Thyroid gland (tissue), 4 donors: Measurements from ENCODE around the gene SAE1. TPM values are rescaled to one million over a fixed set of nuclear protein-coding genes. Genes with fewer than 3 reads are reported as not detected.

ENCODE experiments used
- DNase-seq, 2 donors: peaks; one replicate each; pipeline ENCODE4 v3.0.0-alpha.2; 2019
- H3K27ac ChIP-seq, 3 donors: fragments of 200-600 bp; sonication (generic); 1 replicate in 2 of 3; 2 replicates in 1 of 3; pipeline ENCODE4 v1.5.1; 2016 to 2019; ENCODE audit warnings: mild to moderate bottlenecking in 1 of 3, moderate library complexity in 1 of 3
- H3K27me3 ChIP-seq: fragments of 200-600 bp; sonication (generic); one replicate; pipeline ENCODE4 v1.5.1; 2019
- H3K36me3 ChIP-seq, 2 donors: fragments of 200-600 bp; sonication (generic); one replicate each; pipeline ENCODE4 v1.5.1; 2016 to 2019
- H3K4me1 ChIP-seq, 2 donors: fragments of 200-600 bp; sonication (generic); one replicate each; pipeline ENCODE4 v1.5.1; 2017 to 2019
- H3K4me3 ChIP-seq, 3 donors: fragments of 200-600 bp; sonication (generic); replicated peaks in 1 of 3; 1 replicate in 2 of 3; 2 replicates in 1 of 3; pipeline ENCODE4 v1.5.1; 2016; ENCODE audit warnings: mild to moderate bottlenecking in 1 of 3
- H3K9me3 ChIP-seq: fragments of 200-600 bp; sonication (generic); one replicate; pipeline ENCODE4 v1.5.1; 2017
- POLR2A ChIP-seq, 2 donors: fragments of 450-650 bp; IDR thresholded peaks; one replicate each; pipeline ENCODE4 v1.6.1; 2017; ENCODE audit warnings: antibody characterized with exemption in 2 of 2, mild to moderate bottlenecking in 2 of 2, moderate library complexity in 1 of 2
- WGBS, 2 donors: methylation state at CpG; one replicate each; pipeline ENCODE4 v1.1.5; 2017; 5-methylcytosine and 5-hydroxymethylcytosine counted together
- intact Hi-C: fragments of 100-400 bp; cut with DNase I; formaldehyde crosslinking; loops from one replicate; pipeline ENCODE4 v1.15.1; 2023
- total RNA-seq, 4 donors: library from RNA; depleted of rRNA; stranded (reverse); fragments of >200 nt; gene quantifications; one replicate each; pipeline ENCODE4 v1.2.3, GENCODE V29; 2016
- TF ChIP-seq, protein P1 (sequence below), 6 experiments: fragments of 200-600 bp in 3 of 6; fragments of 450-650 bp in 3 of 6; sonication (generic) in 3 of 6; IDR thresholded peaks; one replicate each; pipeline ENCODE4 v1.5.1; 2016 to 2019; ENCODE audit warnings: antibody characterized with exemption in 6 of 6, mild to moderate bottlenecking in 2 of 6, inconsistent platforms in 1 of 6, moderate library complexity in 1 of 6

SAE1 gene
- total RNA-seq, 4 donors from 2014 or later: 79.5 to 119 (median 103) TPM

DNA sequence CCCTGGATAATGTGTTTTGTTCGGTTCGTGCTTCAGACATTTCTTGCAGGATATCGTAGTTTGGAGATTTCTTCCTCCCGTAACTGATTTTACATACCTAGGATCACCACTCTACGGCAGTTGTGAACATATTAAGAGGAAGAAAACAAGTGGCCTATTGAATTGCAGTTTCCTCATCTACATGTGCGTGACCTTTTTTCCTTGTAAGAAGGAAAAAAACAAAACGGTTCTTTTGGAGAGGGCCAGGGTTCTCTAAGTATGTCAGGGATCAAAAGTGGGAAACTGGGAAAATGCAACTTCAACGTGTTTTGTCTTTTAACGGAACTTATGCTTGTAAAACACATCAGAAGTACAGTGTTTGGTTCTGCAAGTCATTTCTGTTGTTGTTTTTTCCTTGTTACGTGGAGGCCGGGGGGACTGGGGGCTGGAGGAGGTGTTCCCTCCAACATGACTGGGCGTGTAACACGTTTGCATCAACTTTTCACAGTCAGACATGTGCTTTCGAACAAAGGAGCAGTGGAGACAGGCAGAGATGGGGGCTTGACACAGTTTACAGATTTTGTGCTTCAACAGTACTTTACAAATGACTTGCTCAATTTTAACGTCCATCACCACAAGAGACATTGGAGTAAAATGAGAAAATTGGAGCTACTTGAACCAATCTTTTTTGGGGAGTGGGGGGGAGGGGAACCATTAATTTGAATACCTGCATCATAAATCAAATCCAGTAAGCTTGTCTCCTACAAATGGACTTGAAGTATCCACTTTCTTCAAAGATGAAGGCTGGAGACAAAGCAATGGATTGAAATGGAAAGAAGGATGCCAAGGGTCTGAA lies 20.9 kb upstream of the SAE1 start:
- TF ChIP-seq, protein P1, sequence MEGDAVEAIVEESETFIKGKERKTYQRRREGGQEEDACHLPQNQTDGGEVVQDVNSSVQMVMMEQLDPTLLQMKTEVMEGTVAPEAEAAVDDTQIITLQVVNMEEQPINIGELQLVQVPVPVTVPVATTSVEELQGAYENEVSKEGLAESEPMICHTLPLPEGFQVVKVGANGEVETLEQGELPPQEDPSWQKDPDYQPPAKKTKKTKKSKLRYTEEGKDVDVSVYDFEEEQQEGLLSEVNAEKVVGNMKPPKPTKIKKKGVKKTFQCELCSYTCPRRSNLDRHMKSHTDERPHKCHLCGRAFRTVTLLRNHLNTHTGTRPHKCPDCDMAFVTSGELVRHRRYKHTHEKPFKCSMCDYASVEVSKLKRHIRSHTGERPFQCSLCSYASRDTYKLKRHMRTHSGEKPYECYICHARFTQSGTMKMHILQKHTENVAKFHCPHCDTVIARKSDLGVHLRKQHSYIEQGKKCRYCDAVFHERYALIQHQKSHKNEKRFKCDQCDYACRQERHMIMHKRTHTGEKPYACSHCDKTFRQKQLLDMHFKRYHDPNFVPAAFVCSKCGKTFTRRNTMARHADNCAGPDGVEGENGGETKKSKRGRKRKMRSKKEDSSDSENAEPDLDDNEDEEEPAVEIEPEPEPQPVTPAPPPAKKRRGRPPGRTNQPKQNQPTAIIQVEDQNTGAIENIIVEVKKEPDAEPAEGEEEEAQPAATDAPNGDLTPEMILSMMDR (IDR thresholded peaks at IDR 0.05): no peak
- peak in 1 of 2 donors; percentile 43 for TF ChIP-seq POLR2A (IDR thresholded peaks at IDR 0.05)
- Histone ChIP-seq H3K27ac (peak overlapping the region; percentile 99 to 100 (median 100)), H3K9me3 (no peaks in the 10 kb centered on the region), H3K4me3 (peak overlapping the region in 1 of 3 donors; percentile 69), H3K27me3 (no peaks in the 10 kb centered on the region), H3K36me3 (no peaks in the 10 kb centered on the region), H3K4me1 (peaks cover 46 to 50% of the 10 kb centered on the region in 2 donors)
- intact Hi-C loops: loop anchor here (5.0 kb wide), 1 partner anchor 247 kb away; the partner anchor contains the start of gene ARHGAP35
- DNase-seq: no peak
- WGBS, 2 donors: 35 to 41% methylated on average over 15 of the region's 15 CpGs

DNA sequence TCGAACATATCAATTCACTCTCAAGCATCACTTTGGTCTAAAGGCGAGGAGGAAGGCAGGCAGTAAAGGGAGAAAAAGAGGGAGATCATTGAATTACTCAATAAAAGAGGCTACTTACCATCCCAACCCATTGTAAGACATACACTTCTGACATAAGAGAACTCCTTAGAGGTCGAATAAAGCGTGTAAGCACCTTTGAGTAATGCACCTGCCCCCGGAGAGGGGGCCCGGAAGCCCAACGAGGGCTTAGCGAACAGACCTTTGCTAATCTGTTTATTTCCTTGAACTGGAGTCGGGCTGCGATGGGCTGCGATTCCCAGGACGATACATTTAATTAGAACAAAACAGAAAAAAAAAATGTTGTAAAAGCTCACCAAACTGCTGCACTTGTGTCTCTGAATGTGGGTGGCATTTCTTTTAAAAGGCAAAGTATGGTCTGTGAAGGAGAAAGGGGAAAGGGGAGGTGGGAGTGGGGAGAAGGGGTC lies 20.1 kb upstream of the SAE1 start:
- peak overlapping the region; percentile 49 to 86 (median 69) for H3K4me3 ChIP-seq
- H3K27ac ChIP-seq: peak overlapping the region; percentile 99 to 100 (median 100)
- no peaks in the 10 kb centered on the region for H3K36me3 ChIP-seq
- H3K4me1 ChIP-seq: peaks cover 45 to 46% of the 10 kb centered on the region in 2 donors
- TF ChIP-seq POLR2A (IDR thresholded peaks at IDR 0.05): no peak
- TF ChIP-seq, protein P1 (IDR thresholded peaks at IDR 0.05): no peak
- H3K27me3 ChIP-seq: no peaks in the 10 kb centered on the region
- H3K9me3 ChIP-seq: no peaks in the 10 kb centered on the region
- peak in 1 of 2 donors; percentile 24 for DNase-seq
- intact Hi-C loops: loop anchor here (5.0 kb wide), 1 partner anchor 248 kb away; the partner anchor contains the start of gene ARHGAP35
- WGBS, 2 donors: 7% methylated on average over 12 of the region's 12 CpGs

DNA sequence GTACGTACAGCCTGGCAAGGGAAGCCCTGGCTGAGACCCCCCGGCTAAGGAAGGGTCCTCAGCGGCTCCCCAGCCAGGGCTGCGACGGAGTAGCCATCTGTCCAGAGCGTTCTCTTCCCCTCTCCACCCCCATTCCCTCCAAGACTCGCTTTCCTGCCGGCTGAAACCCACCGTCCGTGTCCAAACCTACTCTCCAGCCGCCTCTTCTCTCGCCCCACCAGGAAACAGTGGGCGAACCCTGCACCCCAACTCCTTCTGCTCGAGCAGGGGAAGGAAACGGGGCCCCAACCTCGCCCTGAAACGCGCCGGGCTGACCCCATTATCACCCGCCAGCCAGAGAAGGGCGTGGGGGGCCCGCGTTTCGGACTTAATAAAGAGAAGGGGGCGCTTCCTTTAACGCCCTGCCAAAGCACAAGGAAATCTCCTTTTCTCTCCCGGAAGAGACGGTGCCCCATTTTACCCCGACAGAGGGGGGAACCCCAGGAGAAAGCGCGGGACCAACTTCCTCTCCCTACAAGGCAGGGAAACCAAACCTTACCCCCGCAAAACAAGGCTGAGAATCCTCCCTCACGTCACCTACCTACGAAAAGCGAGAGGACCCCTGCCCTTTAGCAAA lies 19.5 kb upstream of the SAE1 start:
- H3K4me1 ChIP-seq: peaks cover 39 to 44% of the 10 kb centered on the region in 2 donors
- intact Hi-C loops: loop anchor here (5.0 kb wide), 1 partner anchor 249 kb away; the partner anchor contains the start of gene ARHGAP35
- WGBS, 2 donors: 0% methylated on average over 26 to 35 of the region's 35 CpGs

DNA sequence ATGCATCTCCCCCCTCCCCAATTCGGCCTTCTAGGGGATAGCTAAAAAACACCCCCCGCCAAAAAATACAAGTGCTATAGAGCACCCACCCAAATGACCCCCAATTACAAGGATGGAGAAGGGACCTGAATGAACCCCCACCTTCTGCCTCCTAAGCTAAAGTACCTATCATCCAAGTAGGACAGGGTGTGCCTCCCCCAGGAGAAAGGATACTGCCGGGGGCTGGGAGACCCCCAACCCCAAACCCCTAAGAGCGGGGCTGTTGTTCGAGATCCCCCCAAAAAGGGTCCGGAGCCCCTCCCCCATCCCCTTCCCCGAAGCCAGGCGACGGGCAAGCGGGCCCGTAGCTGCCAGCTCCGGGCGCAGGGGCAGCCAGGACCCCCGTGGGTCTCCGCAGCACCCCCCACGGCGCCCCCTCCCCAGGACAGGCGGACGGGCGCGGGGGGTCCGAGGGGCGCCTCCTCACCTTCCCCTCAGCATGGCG lies 18.9 kb upstream of the SAE1 start:
- intact Hi-C loops: loop anchor here (5.0 kb wide), 1 partner anchor 249 kb away; the partner anchor contains the start of gene ARHGAP35
- Histone ChIP-seq H3K4me1 (peaks cover 33 to 38% of the 10 kb centered on the region in 2 donors), H3K27ac (peak overlapping the region; percentile 99 to 100 (median 100)), H3K27me3 (no peaks in the 10 kb centered on the region), H3K9me3 (no peaks in the 10 kb centered on the region), H3K4me3 (peak overlapping the region; percentile 49 to 86 (median 69)), H3K36me3 (no peaks in the 10 kb centered on the region)
- WGBS, 2 donors: 0 to 1% methylated on average over 2 to 10 of the region's 24 CpGs
- DNase-seq: no peak
- TF ChIP-seq, protein P1 (IDR thresholded peaks at IDR 0.05): no peak
- TF ChIP-seq POLR2A (IDR thresholded peaks at IDR 0.05): no peak

More for the DNA sequence above, 19.5 kb upstream of the SAE1 start:
- no peaks in the 10 kb centered on the region for H3K36me3 ChIP-seq
- TF ChIP-seq, protein P1 (IDR thresholded peaks at IDR 0.05): peak in 1 of 6 experiments; percentile 11
- peak in 1 of 2 donors; percentile 36 for TF ChIP-seq POLR2A (IDR thresholded peaks at IDR 0.05)
- H3K27me3 ChIP-seq: no peaks in the 10 kb centered on the region
- DNase-seq: peak; percentile 38 to 52
- H3K4me3 ChIP-seq: peak overlapping the region; percentile 49 to 86 (median 69)
- no peaks in the 10 kb centered on the region for H3K9me3 ChIP-seq
- H3K27ac ChIP-seq: peak overlapping the region; percentile 99 to 100 (median 100)
